Stimulated activated CD4-positive, alpha-beta T cell treated with anti-CD3 and anti-CD28 coated beads, Interleukin-15, amount 100 ng/mL, for 1 hour (primary cell): ENCODE measurements around the gene CHRDL1.
"Not testable (repeated sequence)": the region's sequence is repeated elsewhere in the genome, so short reads cannot be mapped to it uniquely, and the experiment has no call there.

Experiments used
- DNase-seq, 2 donors: peaks; one replicate each; pipeline ENCODE4 v3.0.0-alpha.2; 2020; ENCODE audit warnings: low read depth in 1 of 2, low spot score in 1 of 2

CHRDL1 gene

DNA sequence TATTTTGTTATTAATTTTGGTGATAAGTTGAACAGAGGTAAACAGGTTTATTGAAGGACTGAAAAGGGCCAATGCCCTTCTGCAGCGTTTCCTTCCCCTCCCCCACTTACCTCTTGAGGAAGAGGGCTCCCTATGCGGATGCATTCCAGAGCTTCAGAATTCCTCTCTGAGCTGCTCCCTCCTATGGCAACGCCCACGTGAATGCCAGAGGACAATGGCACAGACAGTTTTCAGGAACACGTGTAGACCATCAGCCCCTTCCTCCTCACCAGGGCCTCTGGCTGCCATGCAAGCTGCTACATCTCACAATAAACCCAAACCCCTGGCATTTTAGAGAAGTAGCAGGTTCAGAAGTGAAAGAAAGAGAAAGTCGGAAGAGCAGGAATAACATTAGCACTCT lies 127.9 kb downstream of the CHRDL1 start:
- DNase-seq, result no peak

DNA sequence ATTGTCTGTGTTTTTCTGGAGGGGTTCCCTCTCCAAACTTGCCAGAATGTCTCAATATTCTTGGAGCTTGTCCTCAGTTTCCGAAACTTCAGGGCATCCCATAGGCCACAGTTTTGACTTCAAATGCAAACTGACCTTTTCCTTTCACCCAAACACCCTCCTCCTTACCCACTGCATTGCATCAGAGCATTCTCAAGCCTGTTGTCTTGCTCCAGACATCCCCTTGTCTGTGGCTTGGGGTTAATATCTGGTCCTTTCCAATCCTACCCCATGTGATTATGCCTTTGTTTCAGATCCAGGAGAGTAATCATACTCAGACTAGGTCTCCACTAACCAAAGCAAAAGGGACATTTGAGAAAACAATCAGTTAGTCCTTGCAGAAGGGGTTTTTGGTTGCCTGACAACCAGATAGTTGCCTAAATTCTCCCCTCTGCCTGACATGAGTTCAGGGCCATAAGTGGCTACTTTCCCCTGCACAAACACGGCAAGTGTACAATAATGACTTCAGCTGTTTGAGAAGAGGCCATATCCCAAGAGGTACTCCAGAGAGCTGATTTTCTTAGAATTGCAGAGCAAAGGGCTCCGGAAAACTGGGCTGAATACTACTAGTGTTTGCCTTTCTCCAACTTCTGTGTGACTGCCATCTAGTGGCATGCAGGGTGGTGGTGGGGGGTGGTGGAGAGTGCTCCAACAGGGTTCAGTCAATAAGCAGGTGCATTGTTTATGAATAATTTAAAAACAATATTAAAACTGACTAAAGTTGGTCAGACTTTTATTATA lies 130.2 kb downstream of the CHRDL1 start:
- DNase-seq, result no peak

DNA sequence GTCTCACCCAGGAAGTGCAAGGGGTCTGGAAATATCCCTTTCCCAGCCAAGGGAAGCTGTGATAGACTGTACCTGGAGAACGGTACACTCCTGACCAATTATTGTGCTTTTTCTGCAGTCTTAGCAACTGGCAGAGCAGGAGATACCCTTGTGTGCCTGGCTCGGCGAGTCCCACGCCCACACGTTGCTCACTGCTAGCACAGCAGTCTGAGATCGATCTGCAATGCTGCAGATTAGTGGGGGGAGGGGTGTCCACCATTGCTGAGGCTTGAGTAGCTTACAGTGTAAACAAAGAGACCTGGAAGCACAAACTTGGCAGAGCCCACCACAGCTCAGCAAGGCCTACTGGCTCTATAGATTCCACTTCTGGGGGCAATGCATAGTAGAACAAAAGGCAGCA lies 138.5 kb downstream of the CHRDL1 start:
- DNase-seq, result no peak

DNA sequence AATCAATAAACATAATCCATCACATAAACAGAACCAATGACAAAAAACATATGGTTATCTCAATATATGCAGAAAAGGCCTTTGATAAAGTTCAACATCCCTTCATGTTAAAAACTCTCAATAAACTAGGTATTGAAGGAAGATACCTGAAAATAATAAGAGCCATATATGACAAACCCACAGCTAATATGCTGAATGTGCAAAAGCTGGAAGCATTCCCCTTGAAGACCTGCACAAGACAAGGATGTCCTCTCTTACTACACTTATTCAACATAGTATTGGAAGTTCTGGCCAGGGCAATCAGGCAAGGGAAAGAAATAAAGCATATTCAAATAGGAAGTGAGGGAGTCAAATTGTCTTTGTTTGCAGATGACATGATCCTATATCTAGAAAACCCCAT lies 141.3 kb downstream of the CHRDL1 start:
- DNase-seq, result not testable (repeated sequence)

DNA sequence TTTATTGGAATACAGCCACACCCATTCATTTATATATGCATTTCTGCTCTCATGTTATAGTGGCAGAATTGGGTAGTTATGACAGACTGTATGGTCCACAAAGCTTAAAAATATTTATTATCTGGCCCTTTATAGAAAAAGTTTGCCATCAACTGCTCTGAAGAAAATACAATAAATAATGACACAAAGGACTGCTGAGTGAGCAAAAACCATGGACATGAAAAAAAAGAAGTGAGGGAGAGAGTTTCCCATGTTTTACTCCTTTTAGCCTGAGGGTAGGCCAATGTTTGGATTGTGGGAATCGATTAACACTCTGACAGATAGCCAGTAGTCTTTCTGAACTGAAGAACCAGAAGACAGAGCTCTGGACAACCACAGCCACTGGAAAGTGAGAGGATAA lies 149.2 kb downstream of the CHRDL1 start:
- no peak for DNase-seq
